HG03558 (cell line): ENCODE data around the gene TNK2.
A peak's percentile ranks its signal among the peaks of the same experiment; 100 is the strongest.
"Not testable (repeated sequence)": the region's sequence is repeated elsewhere in the genome, so short reads cannot be mapped to it uniquely, and the experiment has no call there.

Experiments
- ATAC-seq: cut with Tn5 transposase; IDR thresholded peaks from one replicate; pipeline ENCODE4 v1.9.1; 2021; ENCODE audit warnings: moderate number of reproducible peaks; ENCODE audit not compliant: unreplicated experiment; ENCODE audit errors: extremely low read depth

The TNK2 gene

GRCh38 chr3:195907934-195908693 is at the start of gene TNK2:
Gene TNK2 (minus strand): TSS chr3:195908551. CDS start chr3:195888588, 19,963 bp downstream.
- ATAC-seq: peak; percentile 2

- no peak for ATAC-seq
Measured at GRCh38 chr3:195956577-195956976, 48.2 kb upstream of the TNK2 start.

GRCh38 chr3:195955416-195955841 is 47.1 kb upstream of the TNK2 start:
- ATAC-seq: not testable (repeated sequence)

GRCh38 chr3:195954752-195955119 is 46.4 kb upstream of the TNK2 start:
- peak; percentile 10 for ATAC-seq

- ATAC-seq: peak; percentile 87
Measured at GRCh38 chr3:195954052-195954751, 45.9 kb upstream of the TNK2 start.

GRCh38 chr3:195952590-195952989 is 44.2 kb upstream of the TNK2 start:
- not testable (repeated sequence) for ATAC-seq

- not testable (repeated sequence) for ATAC-seq
Measured at GRCh38 chr3:195951443-195952177, 43.3 kb upstream of the TNK2 start.

- not testable (repeated sequence) for ATAC-seq
Measured at GRCh38 chr3:195950731-195951130, 42.4 kb upstream of the TNK2 start.

- not testable (repeated sequence) for ATAC-seq
Measured at GRCh38 chr3:195950164-195950563, 41.8 kb upstream of the TNK2 start.

- not testable (repeated sequence) for ATAC-seq
Measured at GRCh38 chr3:195946910-195947699, 38.8 kb upstream of the TNK2 start.

- ATAC-seq: not testable (repeated sequence)
Measured at GRCh38 chr3:195941265-195941815, 33.0 kb upstream of the TNK2 start.

GRCh38 chr3:195940806-195941205 is 32.5 kb upstream of the TNK2 start:
- not testable (repeated sequence) for ATAC-seq

- not testable (repeated sequence) for ATAC-seq
Measured at GRCh38 chr3:195939526-195940470, 31.4 kb upstream of the TNK2 start.

- not testable (repeated sequence) for ATAC-seq
Measured at GRCh38 chr3:195933044-195933430, 24.7 kb upstream of the TNK2 start.

- ATAC-seq: no peak
Measured at GRCh38 chr3:195932418-195933043, 24.2 kb upstream of the TNK2 start.

GRCh38 chr3:195931582-195932273 is 23.4 kb upstream of the TNK2 start:
- ATAC-seq: no peak

- no peak for ATAC-seq
Measured at GRCh38 chr3:195929452-195929851, 21.1 kb upstream of the TNK2 start.

GRCh38 chr3:195921334-195921791 is 13.0 kb upstream of the TNK2 start:
- no peak for ATAC-seq
